OCI-LY3 (cell line): Measurements from ENCODE around the gene NTN5.

Source experiments
- EZH2phosphoT487 ChIP-seq: fragments of 200-600 bp; shearing (Covaris generic); IDR thresholded peaks from 2 replicates; pipeline ENCODE4 v1.6.1; 2018; ENCODE audit warnings: antibody characterized with exemption, mixed run types, low read depth
- TF ChIP-seq, protein P1 (sequence below): fragments of 200-600, 300-600 bp; sonication (generic); IDR thresholded peaks from 2 replicates; pipeline ENCODE4 v1.5.1; 2014; ENCODE audit warnings: antibody characterized with exemption, low read length, low read depth

DNA sequence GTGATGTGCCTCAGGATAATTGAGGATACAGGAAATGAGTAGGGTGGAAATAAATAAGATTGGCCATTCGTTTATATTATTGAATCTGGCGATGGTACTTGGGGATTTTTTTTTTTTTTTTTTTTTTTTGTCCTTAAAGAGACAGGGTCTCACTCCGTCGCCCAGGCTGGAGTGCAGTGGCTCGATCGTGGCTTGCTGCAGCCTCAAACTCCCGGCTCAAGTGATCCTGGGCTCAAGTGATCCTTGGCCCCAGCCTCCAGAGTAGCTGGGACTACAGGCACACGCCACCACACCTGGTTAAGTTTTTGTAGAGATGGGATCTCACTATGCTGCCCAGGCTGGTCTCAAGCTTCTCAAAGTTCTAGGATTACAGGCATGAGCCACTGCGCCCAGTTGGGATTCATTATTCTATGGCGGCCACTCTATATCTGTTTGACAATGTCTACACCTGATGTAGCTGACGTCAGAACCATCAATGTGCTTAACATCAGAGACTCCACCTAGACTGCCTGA, 49.4 kb upstream of the NTN5 start:
- TF ChIP-seq, protein P1, sequence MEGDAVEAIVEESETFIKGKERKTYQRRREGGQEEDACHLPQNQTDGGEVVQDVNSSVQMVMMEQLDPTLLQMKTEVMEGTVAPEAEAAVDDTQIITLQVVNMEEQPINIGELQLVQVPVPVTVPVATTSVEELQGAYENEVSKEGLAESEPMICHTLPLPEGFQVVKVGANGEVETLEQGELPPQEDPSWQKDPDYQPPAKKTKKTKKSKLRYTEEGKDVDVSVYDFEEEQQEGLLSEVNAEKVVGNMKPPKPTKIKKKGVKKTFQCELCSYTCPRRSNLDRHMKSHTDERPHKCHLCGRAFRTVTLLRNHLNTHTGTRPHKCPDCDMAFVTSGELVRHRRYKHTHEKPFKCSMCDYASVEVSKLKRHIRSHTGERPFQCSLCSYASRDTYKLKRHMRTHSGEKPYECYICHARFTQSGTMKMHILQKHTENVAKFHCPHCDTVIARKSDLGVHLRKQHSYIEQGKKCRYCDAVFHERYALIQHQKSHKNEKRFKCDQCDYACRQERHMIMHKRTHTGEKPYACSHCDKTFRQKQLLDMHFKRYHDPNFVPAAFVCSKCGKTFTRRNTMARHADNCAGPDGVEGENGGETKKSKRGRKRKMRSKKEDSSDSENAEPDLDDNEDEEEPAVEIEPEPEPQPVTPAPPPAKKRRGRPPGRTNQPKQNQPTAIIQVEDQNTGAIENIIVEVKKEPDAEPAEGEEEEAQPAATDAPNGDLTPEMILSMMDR, result no peak
- no peak for TF ChIP-seq EZH2phosphoT487
